Camera-type eye (tissue), 1 donor: ENCODE data around the gene ATRNL1. TPM values are rescaled to one million over a fixed set of nuclear protein-coding genes. Genes with fewer than 3 reads are reported as not detected.

Experiments
- total RNA-seq: library from RNA; depleted of rRNA; stranded (reverse); fragments of >200 nt; gene quantifications from one replicate; pipeline ENCODE4 v1.2.3, GENCODE V29; 2014

ATRNL1 gene
- 190 TPM for total RNA-seq

GRCh38 chr10:115093286-115093775 is at the start of gene ATRNL1:
TSS of gene ATRNL1 (plus strand) at chr10:115093365. CDS start at chr10:115093751, 386 bp downstream.

Other genes with a start within 250 kb of the ATRNL1 start
- gene TRUB1, start 155.2 kb upstream of the ATRNL1 start, total RNA-seq, result 45.4 TPM